ENCODE data around the gene DPYSL4.

DNA sequence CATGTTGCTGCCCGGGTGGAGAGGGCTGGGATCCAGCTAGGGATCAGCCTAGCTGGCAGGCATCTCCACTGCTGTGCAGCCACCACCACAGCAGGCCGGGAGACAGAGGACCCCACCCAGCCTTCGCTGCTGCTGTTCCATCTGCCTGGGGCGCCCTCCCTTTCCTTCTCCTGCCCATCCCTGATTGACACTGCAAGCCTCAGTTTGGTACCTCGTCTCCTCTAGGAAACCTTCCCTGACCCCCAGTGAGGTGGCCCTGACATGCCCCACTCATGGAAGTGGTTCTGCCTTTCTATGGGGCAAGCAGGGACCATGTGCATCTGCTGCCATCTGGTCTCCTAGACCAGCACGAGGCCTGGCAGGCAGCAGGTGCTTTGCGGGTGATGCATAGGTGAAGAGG lies 30.4 kb upstream of the DPYSL4 start:
- TF ChIP-seq, protein P1, sequence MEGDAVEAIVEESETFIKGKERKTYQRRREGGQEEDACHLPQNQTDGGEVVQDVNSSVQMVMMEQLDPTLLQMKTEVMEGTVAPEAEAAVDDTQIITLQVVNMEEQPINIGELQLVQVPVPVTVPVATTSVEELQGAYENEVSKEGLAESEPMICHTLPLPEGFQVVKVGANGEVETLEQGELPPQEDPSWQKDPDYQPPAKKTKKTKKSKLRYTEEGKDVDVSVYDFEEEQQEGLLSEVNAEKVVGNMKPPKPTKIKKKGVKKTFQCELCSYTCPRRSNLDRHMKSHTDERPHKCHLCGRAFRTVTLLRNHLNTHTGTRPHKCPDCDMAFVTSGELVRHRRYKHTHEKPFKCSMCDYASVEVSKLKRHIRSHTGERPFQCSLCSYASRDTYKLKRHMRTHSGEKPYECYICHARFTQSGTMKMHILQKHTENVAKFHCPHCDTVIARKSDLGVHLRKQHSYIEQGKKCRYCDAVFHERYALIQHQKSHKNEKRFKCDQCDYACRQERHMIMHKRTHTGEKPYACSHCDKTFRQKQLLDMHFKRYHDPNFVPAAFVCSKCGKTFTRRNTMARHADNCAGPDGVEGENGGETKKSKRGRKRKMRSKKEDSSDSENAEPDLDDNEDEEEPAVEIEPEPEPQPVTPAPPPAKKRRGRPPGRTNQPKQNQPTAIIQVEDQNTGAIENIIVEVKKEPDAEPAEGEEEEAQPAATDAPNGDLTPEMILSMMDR (conservative IDR thresholded peaks at IDR 0.05; ENCODE audit: low read depth in 2 of 2): no peak
- no peak for TF ChIP-seq CREB1 (CRISPR knock-in tag; IDR thresholded peaks at IDR 0.05; ENCODE audit: low read depth)
- no peak for TF ChIP-seq EZH2phosphoT487 (IDR thresholded peaks at IDR 0.05; ENCODE audit: unreplicated experiment)
- TF ChIP-seq, protein P2, sequence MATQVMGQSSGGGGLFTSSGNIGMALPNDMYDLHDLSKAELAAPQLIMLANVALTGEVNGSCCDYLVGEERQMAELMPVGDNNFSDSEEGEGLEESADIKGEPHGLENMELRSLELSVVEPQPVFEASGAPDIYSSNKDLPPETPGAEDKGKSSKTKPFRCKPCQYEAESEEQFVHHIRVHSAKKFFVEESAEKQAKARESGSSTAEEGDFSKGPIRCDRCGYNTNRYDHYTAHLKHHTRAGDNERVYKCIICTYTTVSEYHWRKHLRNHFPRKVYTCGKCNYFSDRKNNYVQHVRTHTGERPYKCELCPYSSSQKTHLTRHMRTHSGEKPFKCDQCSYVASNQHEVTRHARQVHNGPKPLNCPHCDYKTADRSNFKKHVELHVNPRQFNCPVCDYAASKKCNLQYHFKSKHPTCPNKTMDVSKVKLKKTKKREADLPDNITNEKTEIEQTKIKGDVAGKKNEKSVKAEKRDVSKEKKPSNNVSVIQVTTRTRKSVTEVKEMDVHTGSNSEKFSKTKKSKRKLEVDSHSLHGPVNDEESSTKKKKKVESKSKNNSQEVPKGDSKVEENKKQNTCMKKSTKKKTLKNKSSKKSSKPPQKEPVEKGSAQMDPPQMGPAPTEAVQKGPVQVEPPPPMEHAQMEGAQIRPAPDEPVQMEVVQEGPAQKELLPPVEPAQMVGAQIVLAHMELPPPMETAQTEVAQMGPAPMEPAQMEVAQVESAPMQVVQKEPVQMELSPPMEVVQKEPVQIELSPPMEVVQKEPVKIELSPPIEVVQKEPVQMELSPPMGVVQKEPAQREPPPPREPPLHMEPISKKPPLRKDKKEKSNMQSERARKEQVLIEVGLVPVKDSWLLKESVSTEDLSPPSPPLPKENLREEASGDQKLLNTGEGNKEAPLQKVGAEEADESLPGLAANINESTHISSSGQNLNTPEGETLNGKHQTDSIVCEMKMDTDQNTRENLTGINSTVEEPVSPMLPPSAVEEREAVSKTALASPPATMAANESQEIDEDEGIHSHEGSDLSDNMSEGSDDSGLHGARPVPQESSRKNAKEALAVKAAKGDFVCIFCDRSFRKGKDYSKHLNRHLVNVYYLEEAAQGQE (IDR thresholded peaks at IDR 0.05; ENCODE audit: unreplicated experiment): no peak
- TF ChIP-seq EZH2 (IDR thresholded peaks at IDR 0.05; ENCODE audit: low read depth, unreplicated experiment): no peak

Measured in GM23338 (cell line).